ENCODE measurements around the gene CGB7.
"Not testable (repeated sequence)": the region's sequence is repeated elsewhere in the genome, so short reads cannot be mapped to it uniquely, and the experiment has no call there.

Gene CGB7

DNA sequence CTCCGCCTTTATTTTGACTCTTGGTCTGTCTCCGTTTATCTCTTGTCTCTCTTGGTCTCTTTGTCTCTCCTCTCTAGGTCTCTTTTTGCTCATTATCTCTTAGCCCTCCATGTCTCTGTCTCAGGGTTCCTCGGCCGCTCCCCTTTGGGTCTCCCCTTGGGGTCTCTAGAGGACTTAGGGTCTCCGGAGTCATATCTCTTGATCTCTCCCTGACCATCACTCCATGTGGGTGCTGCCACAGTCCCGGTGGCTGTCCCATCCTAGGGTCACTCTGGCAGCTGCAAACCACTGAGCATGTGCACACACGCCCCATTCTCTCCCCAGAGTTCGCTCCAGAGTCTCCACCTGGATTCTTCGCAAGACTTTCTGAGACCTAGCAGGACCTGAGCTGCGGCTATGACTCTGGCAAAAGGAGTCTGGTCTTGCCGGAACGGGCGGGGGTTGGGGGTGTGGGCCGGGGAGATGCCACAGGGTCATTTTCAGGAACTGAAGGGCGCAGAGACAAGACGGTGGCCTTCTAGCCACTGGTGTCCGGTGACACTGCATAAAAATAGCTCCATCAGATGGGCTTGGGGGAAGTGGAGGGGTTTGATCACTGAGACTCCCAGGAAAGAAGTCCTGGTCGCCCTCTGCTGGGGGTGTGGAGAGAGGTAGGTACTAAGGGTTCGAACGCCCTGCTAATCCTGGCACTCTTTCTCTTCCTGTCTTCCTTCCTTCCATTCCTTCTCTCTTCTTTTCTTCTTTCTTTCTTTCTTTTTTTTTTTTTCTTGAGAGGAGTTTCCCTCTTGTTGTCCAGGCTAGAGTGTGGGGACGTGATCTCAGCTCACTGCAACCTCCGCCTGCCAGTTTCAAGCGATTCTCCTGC is 16.2 kb upstream of the CGB7 start:
- no peak for DNase-seq (ENCODE audit: low spot score)

DNA sequence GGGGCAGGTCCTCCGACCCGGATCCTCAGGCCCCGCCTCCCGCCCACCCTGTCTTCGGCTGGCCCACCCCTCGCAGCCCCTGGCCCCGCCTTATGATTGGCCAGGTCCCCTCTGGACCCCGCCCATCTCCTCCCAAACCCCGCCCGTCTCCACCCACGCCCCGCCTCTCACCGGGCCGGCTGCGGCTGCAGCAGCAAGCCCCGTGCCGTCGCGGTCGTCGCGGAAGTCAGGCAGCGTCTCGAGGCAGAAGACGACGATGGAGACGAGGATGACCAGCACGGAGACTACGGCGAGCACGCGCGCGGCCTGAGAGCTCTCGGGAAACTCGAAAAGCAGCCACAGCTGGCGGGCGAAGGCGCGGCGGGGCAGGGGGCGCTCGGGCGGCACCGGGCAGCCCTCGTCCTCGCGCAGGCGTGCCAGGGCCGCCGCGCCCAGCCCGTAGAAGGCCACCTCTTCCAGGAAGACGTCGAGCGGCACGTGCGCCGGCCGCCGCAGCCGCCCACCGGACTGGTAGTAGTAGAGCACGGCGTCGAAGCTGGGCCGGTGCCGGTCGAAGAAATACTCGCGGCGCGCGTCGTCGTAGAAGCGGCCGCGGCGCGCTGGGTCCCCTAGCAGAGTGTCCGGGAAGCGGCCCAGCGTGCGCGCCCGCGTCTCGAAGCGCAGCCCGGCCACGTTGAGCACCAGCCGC is 14.5 kb upstream of the CGB7 start:
- DNase-seq (ENCODE audit: low spot score) = no peak

- DNase-seq (ENCODE audit: low spot score) = no peak
These were observed 12.9 kb upstream of the CGB7 start for GRCh38 chr19:49070416-49070815.

GRCh38 chr19:49069026-49069425 is 11.5 kb upstream of the CGB7 start:
- no peak for DNase-seq (ENCODE audit: low spot score)

DNA sequence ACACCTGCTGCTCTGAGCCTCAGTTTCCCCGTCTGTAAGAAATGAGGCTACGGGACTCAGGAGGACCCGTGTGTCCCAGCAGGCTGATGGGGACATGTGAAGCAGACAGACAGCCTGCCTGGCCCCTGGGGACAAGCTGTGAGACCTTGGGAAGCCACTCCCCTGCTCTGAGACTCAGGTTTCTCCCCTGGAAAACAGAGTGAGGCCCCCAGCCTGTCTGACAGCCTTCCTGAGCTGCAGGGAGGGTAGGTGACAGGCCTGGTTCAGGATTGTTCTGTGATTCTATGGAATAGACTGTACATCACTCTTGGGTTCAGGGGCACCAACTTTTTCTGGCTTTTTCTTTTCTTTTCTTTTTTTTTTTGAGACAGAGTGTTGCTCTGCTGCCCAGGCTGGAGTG is 10.0 kb upstream of the CGB7 start:
- no peak for DNase-seq (ENCODE audit: low spot score)

GRCh38 chr19:49065905-49066512 is 8.5 kb upstream of the CGB7 start:
- DNase-seq (ENCODE audit: low spot score) = no peak

- DNase-seq (ENCODE audit: low spot score) = peak; percentile 30
These were observed 7.4 kb upstream of the CGB7 start, which contains the start of gene NTF4 for GRCh38 chr19:49064768-49065611. Gene NTF4 (minus strand): TSS chr19:49064818. CDS start chr19:49061997, 2,821 bp downstream.

DNA sequence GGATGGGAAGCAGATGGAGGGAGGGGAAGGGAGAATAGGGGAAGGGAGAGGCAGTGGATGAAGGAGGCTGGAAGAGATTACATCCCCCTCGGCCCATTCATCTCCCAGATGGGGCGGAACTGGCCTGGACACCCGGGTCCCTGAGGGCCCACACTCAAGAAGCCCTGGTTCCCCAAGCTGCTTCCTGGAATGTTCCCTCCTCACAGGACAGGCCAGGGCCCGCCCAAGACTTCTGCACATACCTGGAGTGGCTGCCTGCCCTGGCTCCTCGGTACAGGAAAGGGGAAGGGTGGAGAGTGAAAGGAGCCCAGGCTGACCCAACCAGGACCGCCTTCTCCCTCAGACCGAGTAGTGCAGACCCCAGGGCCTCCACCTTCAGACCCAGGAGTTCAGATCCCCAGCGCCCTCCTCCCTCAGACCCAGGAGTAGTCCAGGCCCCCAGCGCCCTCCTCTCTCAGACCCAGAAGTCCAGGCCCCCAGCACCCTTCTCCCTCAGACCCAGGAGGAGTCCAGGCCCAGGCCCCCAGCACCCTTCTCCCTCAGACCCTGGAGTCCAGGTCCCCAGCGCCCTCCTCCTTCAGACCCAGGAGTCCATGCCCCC is 6.6 kb upstream of the CGB7 start:
- DNase-seq (ENCODE audit: low spot score) = no peak

DNA sequence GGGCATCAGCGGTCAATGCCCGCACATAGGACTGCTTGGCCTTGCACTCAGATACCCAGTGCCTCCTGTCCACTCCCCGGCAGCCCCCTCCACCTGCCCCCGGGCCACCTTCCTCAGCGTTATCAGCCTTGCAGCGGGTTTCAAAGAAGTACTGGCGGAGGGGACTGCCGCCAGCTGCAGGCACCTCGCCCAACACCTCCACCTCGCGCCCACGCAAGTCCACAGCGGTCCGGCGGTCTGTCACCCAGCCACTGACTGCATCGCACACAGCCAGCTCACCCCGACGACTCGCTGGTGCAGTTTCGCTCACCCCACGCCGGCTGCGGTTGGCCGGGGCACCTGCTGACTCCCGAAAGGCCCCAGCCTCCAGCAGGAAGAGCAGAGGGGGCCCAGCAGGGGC is 3.9 kb upstream of the CGB7 start:
- DNase-seq (ENCODE audit: low spot score) = no peak

DNA sequence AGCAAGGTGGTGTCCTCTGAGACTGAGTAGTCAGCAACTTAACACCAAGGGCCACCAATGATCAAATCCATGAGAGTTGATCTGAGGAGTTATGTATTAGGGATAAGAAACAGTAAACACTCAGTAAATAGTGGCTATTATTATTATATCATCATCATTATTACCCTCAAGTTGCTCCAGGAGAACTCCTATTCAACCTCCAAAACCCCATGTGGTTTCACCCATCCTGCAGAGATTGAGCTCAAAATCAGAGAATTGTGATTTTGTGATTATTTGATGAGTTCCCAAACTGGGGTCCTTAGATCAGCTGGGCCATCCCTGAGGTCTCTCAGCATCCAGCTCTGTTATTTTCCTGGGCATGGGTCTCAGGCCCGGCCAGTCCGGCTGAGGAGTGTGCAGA is 3.5 kb upstream of the CGB7 start:
- DNase-seq (ENCODE audit: low spot score) = no peak

- no peak for DNase-seq (ENCODE audit: low spot score)
These were observed 1.5 kb upstream of the CGB7 start for GRCh38 chr19:49059053-49059452.

GRCh38 chr19:49058562-49058961 is 1.0 kb upstream of the CGB7 start:
- DNase-seq (ENCODE audit: low spot score) = no peak

DNA sequence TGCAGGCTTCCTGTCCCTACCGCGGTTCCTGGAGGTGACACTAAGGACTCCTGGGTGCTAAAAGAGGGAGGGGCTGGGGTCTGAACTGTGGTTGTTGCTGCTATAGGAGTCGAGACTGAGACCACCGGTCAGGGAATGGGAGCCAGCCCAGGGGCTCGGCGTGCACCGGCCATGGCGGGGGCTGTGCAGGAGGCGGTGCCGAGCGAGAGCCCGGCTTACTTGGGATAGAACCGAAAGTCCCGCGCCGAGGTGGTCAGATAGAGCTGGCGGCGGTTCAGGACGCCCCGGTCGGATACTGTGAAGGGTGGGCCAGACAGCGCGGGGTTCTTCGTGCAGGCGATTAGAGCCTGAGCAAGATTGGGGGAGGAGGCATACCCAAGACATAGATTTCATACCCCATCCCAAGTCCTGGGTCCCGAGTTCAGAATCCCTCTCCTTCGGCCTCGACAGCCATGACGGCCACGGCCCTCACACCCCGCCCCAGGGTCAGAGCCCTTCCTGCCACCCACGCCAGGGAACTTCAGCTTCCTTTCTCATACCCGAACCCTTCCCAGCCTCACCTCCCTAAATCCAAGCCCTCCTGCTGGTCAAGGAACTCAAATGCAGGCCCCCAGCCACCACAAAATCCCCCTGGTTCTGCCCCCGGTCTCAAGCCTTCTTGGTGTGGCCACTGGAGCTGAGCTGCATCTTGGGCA is 500 bp downstream of the CGB7 start:
- not testable (repeated sequence) for DNase-seq (ENCODE audit: low spot score)

GRCh38 chr19:49056101-49056901 is 1.2 kb downstream of the CGB7 start:
- no peak for DNase-seq (ENCODE audit: low spot score)

DNA sequence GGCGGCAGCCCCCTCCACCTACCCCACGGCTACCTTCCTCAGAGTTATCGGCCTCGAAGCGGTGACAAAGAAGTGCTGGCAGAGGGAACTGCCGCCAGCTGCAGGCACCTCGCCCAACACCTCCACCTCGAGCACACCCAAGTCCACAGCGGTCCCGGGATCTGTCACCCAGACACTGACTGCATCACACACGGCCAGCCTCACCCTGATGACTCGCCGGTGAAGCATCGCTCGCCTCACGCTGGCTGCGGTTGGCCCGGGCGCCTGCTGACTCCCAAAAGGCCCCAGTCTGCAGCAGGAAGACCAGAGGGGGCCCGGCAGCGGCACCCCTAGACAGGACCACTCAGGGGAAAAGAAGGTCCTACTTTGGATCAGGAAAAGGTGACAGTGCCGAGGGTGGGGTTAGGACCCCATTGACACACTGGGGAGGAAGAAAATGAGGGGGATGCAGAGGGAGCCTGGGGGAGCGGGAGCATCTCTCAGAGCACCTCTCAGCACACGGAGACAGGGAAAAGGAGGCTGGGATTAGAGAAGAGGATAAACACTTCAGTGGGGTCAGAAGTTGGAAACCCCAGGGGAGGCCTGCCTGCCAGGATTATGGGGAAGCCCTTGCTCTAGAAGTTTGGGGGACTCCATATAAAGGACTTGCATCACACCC is 7.0 kb downstream of the CGB7 start:
- not testable (repeated sequence) for DNase-seq (ENCODE audit: low spot score)

DNA sequence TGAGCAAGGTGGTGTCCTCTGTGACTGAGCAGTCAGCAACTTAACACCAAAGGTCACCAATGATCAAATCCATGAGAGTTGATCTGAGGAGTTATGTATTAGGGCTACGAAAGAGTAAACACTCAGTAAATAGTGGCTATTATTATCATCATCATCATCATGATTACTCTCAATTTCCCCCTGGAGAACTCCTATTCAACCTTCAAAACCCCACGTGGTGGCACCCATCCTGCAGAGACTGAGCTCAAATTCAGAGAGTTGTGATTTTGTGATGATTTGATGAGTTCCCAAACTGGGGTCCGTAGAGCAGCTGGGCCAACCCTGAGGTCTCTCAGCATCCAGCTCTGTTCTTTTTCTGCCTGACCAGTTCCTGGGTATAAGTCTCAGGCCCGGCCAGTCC is 7.7 kb downstream of the CGB7 start:
- DNase-seq (ENCODE audit: low spot score) = not testable (repeated sequence)

DNA sequence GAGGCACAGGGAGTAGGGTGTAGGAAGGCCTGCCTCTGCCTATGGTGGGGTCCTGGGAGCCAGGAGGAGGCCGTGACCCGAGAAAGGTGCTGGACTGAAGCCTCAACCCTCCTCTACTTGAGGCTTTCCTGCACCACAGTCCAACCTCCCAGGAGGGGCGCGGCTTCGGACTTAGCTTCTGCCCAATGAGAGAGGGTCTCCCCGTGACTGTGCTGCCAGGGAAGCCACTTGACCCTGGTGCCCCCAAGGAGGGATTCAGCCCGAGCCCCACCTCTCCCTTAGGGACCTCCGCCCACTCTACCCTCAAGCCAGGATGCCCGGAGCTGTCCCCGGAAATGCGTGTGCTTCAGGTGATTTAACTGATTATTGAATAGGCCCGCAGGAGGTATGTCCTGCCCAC is 8.5 kb downstream of the CGB7 start, which contains the start of gene CGB8:
TSS of gene CGB8 (minus strand) at position 101 of the 400 bp plus-strand sequence. CDS start 372 bp downstream, outside the sequence.
- not testable (repeated sequence) for DNase-seq (ENCODE audit: low spot score)

- DNase-seq (ENCODE audit: low spot score) = not testable (repeated sequence)
These were observed 14.0 kb downstream of the CGB7 start, which contains the start of gene CGB5 for GRCh38 chr19:49043548-49043947. Gene CGB5 (plus strand): TSS chr19:49043848. CDS start chr19:49044210, 362 bp downstream.

- not testable (repeated sequence) for DNase-seq (ENCODE audit: low spot score)
These were observed 14.9 kb downstream of the CGB7 start for GRCh38 chr19:49042666-49043065.
